GM12874 (cell line): ENCODE data around the gene IGSF3.

Experiments used
- CTCF ChIP-seq: IDR thresholded peaks from 2 replicates; pipeline ENCODE4 v1.5.1; 2011; ENCODE audit warnings: low read depth, mild to moderate bottlenecking, control low read depth, low read length, moderate library complexity; ENCODE audit not compliant: insufficient read depth

The IGSF3 gene

GRCh38 chr1:116654351-116654750 is 13.2 kb downstream of the IGSF3 start:
- TF ChIP-seq CTCF = no peak

- TF ChIP-seq CTCF = 0 out of 2 replicates have a peak, but pooled peaks have one; percentile 25
These were observed 37.5 kb downstream of the IGSF3 start for GRCh38 chr1:116630057-116630456.

GRCh38 chr1:116628448-116628847 is 39.1 kb downstream of the IGSF3 start:
- no peak for TF ChIP-seq CTCF

DNA sequence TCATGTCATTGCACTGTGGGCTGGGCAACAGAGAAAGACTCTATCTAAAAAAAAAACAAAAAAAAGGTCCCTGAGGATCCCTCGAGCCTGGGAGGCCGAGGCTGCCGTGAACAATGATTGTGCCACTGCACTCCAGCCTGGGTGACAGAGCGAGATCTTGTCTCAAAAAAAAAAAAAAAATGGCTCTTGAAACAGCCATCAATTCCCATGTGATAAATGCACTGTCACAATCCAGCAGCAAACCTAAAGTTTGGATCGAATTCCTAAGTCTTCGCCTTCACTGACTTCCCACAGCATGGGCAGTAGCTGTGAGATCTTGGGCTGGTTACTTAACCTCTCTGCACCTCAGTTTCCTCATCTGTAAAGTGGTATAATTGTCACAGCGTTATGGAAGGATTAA is 43.5 kb downstream of the IGSF3 start:
- no peak for TF ChIP-seq CTCF

DNA sequence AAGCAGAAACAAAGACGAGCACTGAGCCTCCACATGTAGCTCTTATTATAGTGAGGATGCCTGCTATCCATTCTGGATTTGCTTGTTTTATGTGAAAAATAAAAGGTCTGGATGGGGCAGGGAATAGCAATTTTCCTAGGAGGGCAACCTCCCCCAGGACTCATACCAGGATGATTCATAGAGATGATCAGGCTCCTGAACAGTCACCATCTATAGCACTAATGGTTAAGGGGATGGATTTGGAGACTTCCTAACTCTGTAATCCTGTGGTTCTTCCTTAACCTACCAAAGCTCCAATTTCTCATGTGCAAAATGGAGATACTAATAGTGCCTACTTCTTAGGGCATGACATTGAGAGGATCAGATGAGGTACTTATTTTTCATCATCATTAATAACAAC is 62.2 kb downstream of the IGSF3 start:
- TF ChIP-seq CTCF = no peak

- peak; percentile 51 for TF ChIP-seq CTCF
These were observed 71.4 kb downstream of the IGSF3 start for GRCh38 chr1:116595946-116596741.

DNA sequence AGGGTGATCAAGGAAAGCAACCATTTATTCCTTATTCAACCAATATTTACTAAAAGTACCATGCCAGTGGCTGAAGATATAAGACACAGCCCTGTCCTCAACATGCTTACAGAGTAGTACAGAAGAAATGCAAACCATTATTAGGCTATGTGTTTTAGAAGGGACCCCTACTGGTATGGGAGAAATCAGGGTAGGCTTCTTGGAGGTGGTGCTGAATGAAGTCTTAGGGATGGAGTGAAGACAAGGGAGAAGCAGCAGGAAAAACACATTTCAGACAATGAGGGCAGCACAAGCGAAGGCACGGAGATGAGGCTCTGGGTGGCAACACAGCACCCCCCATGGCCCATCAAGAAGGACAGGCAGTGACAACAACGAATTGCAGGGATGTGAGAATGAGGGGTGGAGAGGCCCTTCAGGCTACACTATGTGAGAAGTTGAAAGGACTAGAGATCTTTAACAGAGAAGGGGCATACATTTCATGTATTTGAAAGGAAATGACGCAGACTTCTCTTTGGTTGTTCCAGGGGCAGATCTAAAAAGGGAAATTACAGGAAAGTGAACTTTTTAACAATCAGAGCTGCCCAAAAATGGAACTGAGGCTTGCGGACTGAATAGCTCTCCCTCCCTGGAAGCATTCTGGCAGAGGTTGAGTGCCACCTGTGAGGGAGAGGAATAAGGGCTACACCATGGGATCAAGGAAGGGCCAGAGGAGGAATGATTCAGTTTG is 79.9 kb downstream of the IGSF3 start:
- TF ChIP-seq CTCF = no peak
